Measurements from ENCODE around the gene CNFN.
A peak's percentile ranks its signal among the peaks of the same experiment; 100 is the strongest.

The CNFN gene

GRCh38 chr19:42389899-42390298, at the start of gene CNFN:
Gene CNFN (minus strand): TSS chr19:42390297. CDS start chr19:42389037, 1,260 bp downstream.
- TF ChIP-seq CTCF (IDR thresholded peaks at IDR 0.05; ENCODE audit: borderline replicate concordance, insufficient read depth, low read depth, low read length) = no peak
- no peak within 1 kb of the TSS for H3K4me3 ChIP-seq (ENCODE audit: low read depth, low read length)

- TF ChIP-seq CTCF (IDR thresholded peaks at IDR 0.05; ENCODE audit: borderline replicate concordance, insufficient read depth, low read depth, low read length) = no peak
- H3K4me3 ChIP-seq (ENCODE audit: low read depth, low read length) = no peak overlapping the region
These were observed 45.9 kb upstream of the CNFN start for GRCh38 chr19:42436006-42436405.

- no peak overlapping the region for H3K4me3 ChIP-seq (ENCODE audit: low read depth, low read length)
- no peak for TF ChIP-seq CTCF (IDR thresholded peaks at IDR 0.05; ENCODE audit: borderline replicate concordance, insufficient read depth, low read depth, low read length)
These were observed 45.2 kb upstream of the CNFN start for GRCh38 chr19:42435316-42435715.

GRCh38 chr19:42433503-42434260, 43.6 kb upstream of the CNFN start:
- no peak overlapping the region for H3K4me3 ChIP-seq (ENCODE audit: low read depth, low read length)

GRCh38 chr19:42431486-42431885, 41.4 kb upstream of the CNFN start:
- H3K4me3 ChIP-seq (ENCODE audit: low read depth, low read length) = no peak overlapping the region
- TF ChIP-seq CTCF (IDR thresholded peaks at IDR 0.05; ENCODE audit: borderline replicate concordance, insufficient read depth, low read depth, low read length) = no peak

More at GRCh38 chr19:42433503-42434260, 43.6 kb upstream of the CNFN start:
- TF ChIP-seq CTCF (IDR thresholded peaks at IDR 0.05; ENCODE audit: borderline replicate concordance, insufficient read depth, low read depth, low read length) = peak; percentile 93

- no peak for TF ChIP-seq CTCF (IDR thresholded peaks at IDR 0.05; ENCODE audit: borderline replicate concordance, insufficient read depth, low read depth, low read length)
These were observed 38.6 kb upstream of the CNFN start for GRCh38 chr19:42428676-42429075.

GRCh38 chr19:42427313-42427712, 37.2 kb upstream of the CNFN start, which contains the start of gene LIPE:
Gene LIPE (minus strand): TSS chr19:42427388. CDS start chr19:42427149, 239 bp downstream.
- no peak for TF ChIP-seq CTCF (IDR thresholded peaks at IDR 0.05; ENCODE audit: borderline replicate concordance, insufficient read depth, low read depth, low read length)
- H3K4me3 ChIP-seq (ENCODE audit: low read depth, low read length) = no peak within 1 kb of the TSS

More at GRCh38 chr19:42428676-42429075, 38.6 kb upstream of the CNFN start:
- no peak overlapping the region for H3K4me3 ChIP-seq (ENCODE audit: low read depth, low read length)
